Psoas muscle (tissue), 8 donors: Measurements from ENCODE around the gene NHEJ1. TPM values are rescaled to one million over a fixed set of nuclear protein-coding genes. Genes with fewer than 3 reads are reported as not detected.

Experiments used
- ATAC-seq, 4 donors: fragments of 200-7000 bp; cut with Tn5 transposase; one replicate each; pipeline ENCODE4 v1.9.1; 2020; ENCODE audit warnings: moderate library complexity in 3 of 4, mild to moderate bottlenecking in 2 of 4
- DNase-seq, 2 donors: peaks; one replicate each; pipeline ENCODE4 v3.0.0-alpha.2; 2020
- H3K27ac ChIP-seq: fragments of 200-600 bp; one replicate; pipeline ENCODE4 v1.8.0; 2022
- H3K27me3 ChIP-seq, 3 donors: fragments of 200-600 bp in 1 of 3; one replicate each; pipeline versions ENCODE4 v1.6.1 to v1.8.0; 2013 to 2022; ENCODE audit warnings: low read length in 2 of 3, mild to moderate bottlenecking in 2 of 3, moderate library complexity in 1 of 3; ENCODE audit not compliant: insufficient read depth in 3 of 3
- H3K36me3 ChIP-seq, 2 donors: fragments of 200-600 bp in 1 of 2; one replicate each; pipeline versions ENCODE4 v1.6.1 to v1.8.0; 2013 to 2022; ENCODE audit warnings: low read depth in 1 of 2, mild to moderate bottlenecking in 1 of 2, moderate library complexity in 1 of 2; ENCODE audit not compliant: insufficient read depth in 1 of 2
- H3K4me1 ChIP-seq: fragments of 200-600 bp; one replicate; pipeline ENCODE4 v1.8.0; 2022
- H3K4me3 ChIP-seq: fragments of 200-600 bp; one replicate; pipeline ENCODE4 v1.8.0; 2022; ENCODE audit warnings: mild to moderate bottlenecking
- H3K9me3 ChIP-seq: fragments of 200-600 bp; one replicate; pipeline ENCODE4 v1.8.0; 2022
- WGBS, 3 donors: extraction: QIAGEN DNeasy Blood & Tissue Kit; methylation state at CpG; one replicate each; pipeline versions ENCODE4 v1.1.6 to v1.1.7; 2013; 5-methylcytosine and 5-hydroxymethylcytosine counted together
- intact Hi-C, 2 donors: fragments of 100-400 bp; cut with DNase I; formaldehyde crosslinking; loops; one replicate each; pipeline versions ENCODE4 v1.11.0 to v1.14.2; 2022
- polyA plus RNA-seq, 3 donors: library from polyadenylated mRNA; stranded (reverse); fragments of 200-250 nt; gene quantifications; one replicate each; pipeline ENCODE4 v1.2.3, GENCODE V29; 2013
- total RNA-seq, 4 donors: library from RNA; stranded (reverse); fragmentation: NEBNext Ultra II Directional in 2 of 4; extraction: Animal tissue kit (Norgen Biotek cat#: 25700) in 2 of 4; gene quantifications; one replicate each; pipeline versions ENCODE4 v1.2.1 to v1.2.4, GENCODE V29; 2021 to 2023
- TF ChIP-seq, protein P1 (sequence below): fragments of 200-600 bp; IDR thresholded peaks from one replicate; pipeline ENCODE4 v1.8.0; 2022; ENCODE audit warnings: antibody characterized with exemption
- donor health status: healthy with polysubstance abuse.
- donor health status: DM: no; HTN: no; CAD: no; lungs with moderate emphysema.
- donor health status: Bipolar disorder and iron deficiency.
- donor health status: healthy.
- donor health status: DM: yes; HTN: yes; CAD: no.
- donor health status: DM: no; HTN: no; CAD: no.
- donor health status: DM: no; HTN: no; CAD: no.
- donor health status: DM: yes; HTN: yes; CAD: no.

NHEJ1 gene
- total and polyA plus RNA-seq, 7 donors, result 10.7 to 20.5 (median 14.4) TPM

DNA sequence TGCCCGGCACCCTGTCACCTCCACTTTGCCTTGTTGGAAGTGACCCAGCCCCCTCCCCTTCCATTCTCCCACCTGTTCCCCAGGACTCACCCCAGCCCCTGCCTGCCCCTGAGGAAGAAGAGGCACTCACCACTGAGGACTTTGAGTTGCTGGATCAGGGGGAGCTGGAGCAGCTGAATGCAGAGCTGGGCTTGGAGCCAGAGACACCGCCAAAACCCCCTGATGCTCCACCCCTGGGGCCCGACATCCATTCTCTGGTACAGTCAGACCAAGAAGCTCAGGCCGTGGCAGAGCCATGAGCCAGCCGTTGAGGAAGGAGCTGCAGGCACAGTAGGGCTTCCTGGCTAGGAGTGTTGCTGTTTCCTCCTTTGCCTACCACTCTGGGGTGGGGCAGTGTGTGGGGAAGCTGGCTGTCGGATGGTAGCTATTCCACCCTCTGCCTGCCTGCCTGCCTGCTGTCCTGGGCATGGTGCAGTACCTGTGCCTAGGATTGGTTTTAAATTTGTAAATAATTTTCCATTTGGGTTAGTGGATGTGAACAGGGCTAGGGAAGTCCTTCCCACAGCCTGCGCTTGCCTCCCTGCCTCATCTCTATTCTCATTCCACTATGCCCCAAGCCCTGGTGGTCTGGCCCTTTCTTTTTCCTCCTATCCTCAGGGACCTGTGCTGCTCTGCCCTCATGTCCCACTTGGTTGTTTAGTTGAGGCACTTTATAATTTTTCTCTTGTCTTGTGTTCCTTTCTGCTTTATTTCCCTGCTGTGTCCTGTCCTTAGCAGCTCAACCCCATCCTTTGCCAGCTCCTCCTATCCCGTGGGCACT lies 21.9 kb upstream of the NHEJ1 start:
- TF ChIP-seq, protein P1, sequence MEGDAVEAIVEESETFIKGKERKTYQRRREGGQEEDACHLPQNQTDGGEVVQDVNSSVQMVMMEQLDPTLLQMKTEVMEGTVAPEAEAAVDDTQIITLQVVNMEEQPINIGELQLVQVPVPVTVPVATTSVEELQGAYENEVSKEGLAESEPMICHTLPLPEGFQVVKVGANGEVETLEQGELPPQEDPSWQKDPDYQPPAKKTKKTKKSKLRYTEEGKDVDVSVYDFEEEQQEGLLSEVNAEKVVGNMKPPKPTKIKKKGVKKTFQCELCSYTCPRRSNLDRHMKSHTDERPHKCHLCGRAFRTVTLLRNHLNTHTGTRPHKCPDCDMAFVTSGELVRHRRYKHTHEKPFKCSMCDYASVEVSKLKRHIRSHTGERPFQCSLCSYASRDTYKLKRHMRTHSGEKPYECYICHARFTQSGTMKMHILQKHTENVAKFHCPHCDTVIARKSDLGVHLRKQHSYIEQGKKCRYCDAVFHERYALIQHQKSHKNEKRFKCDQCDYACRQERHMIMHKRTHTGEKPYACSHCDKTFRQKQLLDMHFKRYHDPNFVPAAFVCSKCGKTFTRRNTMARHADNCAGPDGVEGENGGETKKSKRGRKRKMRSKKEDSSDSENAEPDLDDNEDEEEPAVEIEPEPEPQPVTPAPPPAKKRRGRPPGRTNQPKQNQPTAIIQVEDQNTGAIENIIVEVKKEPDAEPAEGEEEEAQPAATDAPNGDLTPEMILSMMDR, result no peak
- Histone ChIP-seq H3K36me3 (peaks cover 6 to 66% of the 10 kb centered on the region in 2 donors), H3K27me3 (no peaks in the 10 kb centered on the region), H3K4me1 (peaks cover 11% of the 10 kb centered on the region), H3K9me3 (no peaks in the 10 kb centered on the region), H3K4me3 (no peak overlapping the region), H3K27ac (no peak overlapping the region)
- DNase-seq (no peak), ATAC-seq (no peak)
- WGBS, 3 donors, result 54 to 67% (median 61%) methylated on average over 8 of the region's 8 CpGs
- intact Hi-C loops, result no loop called here

DNA sequence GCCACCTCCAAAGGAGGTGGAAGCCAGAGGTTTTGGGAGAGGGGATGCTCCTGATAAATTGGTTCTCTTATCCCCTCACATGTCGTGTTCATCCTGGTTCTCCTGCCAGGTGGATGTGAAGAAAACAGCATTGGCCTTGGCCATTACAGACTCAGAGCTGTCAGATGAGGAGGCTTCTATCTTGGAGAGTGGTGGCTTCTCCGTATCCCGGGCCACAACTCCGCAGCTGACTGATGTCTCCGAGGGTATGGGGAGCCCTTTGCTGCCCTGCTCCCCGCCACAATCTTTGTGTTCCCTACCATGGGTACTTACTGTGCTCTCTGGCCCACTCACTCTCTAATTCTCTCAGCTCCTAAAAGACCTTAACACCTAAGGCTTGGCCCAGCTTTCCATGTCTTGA lies 20.9 kb upstream of the NHEJ1 start:
- H3K27me3 ChIP-seq, result no peaks in the 10 kb centered on the region
- no peaks in the 10 kb centered on the region for H3K9me3 ChIP-seq
- DNase-seq (no peak), ATAC-seq (no peak)
- peaks cover 11% of the 10 kb centered on the region for H3K4me1 ChIP-seq
- H3K27ac ChIP-seq, result no peak overlapping the region
- peaks cover 6 to 66% of the 10 kb centered on the region in 2 donors for H3K36me3 ChIP-seq
- no peak overlapping the region for H3K4me3 ChIP-seq
- TF ChIP-seq, protein P1, result no peak
- intact Hi-C loops, result no loop called here
- 92 to 96% (median 95%) methylated on average over 6 of the region's 6 CpGs for WGBS, 3 donors

DNA sequence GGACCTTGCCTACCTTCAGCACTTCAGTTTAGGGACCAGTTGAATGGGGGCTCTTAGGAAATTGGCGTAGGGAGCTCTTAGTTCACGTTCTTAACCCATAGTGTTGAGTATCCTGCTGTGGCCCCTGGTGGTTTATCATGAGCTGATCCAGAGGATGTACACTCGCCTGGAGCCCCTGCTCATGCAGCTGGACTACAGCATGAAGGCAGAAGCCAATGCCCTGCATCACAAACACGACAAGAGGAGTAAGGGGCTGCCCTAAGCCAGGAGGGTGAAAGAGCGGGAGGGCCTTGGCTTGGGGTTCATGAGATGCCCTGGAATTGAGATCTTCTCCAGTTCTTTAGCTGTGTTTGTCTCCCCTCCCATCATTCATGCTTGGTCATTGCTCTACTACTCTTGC lies 20.3 kb upstream of the NHEJ1 start:
- Histone ChIP-seq H3K36me3 (peaks cover 6 to 65% of the 10 kb centered on the region in 2 donors), H3K9me3 (no peaks in the 10 kb centered on the region), H3K4me1 (peaks cover 11% of the 10 kb centered on the region), H3K27ac (no peak overlapping the region), H3K4me3 (no peak overlapping the region), H3K27me3 (no peaks in the 10 kb centered on the region)
- TF ChIP-seq, protein P1, result no peak
- 88 to 92% (median 89%) methylated on average over 5 of the region's 5 CpGs for WGBS, 3 donors
- ATAC-seq (no peak), DNase-seq (no peak)
- intact Hi-C loops, result no loop called here

DNA sequence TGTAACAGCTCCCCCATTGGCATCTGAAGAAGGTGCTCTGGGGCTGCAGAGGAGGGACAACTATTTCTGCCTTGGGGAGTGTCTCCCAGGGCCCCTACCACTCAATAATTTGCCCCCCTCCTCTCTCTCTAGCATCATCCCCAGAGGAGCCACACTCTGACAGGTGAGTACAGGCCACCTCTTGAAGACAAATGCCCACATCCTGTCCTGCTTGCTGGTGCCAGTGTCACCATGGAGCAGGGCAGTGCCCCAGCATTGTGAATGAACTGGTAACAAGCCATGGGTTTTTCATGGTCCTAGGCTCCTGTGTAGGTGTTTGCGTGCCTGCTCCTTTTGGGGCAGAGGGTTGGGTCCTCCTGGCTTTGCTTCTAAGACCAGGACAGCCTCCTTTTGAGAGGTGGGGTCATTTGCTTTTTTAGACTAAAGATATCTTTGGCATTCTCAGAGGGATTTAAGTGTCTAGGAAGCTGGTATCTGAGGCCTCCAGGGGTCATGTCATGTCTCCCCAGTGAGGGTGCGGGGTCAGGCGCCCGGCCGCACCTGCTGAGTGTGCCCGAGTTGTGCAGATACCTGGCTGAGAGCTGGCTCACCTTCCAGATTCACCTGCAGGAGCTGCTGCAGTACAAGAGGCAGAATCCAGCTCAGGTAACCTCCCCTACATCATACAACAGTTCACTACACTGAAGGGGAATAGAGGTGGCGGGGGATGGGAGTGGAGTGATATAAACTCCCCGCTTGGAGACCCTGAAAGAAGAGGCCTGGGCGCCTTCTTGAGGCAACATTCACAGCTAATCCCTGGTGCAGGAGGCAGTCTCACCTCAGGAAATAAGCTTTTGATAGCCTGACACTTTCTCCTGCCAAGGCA lies 19.2 kb upstream of the NHEJ1 start:
- no peaks in the 10 kb centered on the region for H3K27me3 ChIP-seq
- TF ChIP-seq, protein P1, result no peak
- DNase-seq (no peak), ATAC-seq (no peak)
- H3K4me1 ChIP-seq, result peaks cover 22% of the 10 kb centered on the region
- H3K4me3 ChIP-seq, result peak overlapping the region; percentile 100
- intact Hi-C loops, result loop anchor here (5.0 to 10.0 kb wide), 4 partner anchors 37 to 785 kb away; partner anchors contain the start of genes ABCB6 (in 1 of the 2), CHPF (in 1 of the 2), CTDSP1 (in 1 of the 2) and TMEM198 (in 1 of the 2)
- H3K9me3 ChIP-seq, result no peaks in the 10 kb centered on the region
- H3K27ac ChIP-seq, result no peak overlapping the region
- peaks cover 6 to 64% of the 10 kb centered on the region in 2 donors for H3K36me3 ChIP-seq
- WGBS, 3 donors, result 95 to 97% (median 95%) methylated on average over 9 of the region's 9 CpGs
